ENCODE measurements around the gene PDZRN3. TPM values are rescaled to one million over a fixed set of nuclear protein-coding genes. Genes with fewer than 3 reads are reported as not detected.

Gene PDZRN3
- total and polyA plus RNA-seq, 11 donors: 30.2 to 163 (median 76.7) TPM

DNA sequence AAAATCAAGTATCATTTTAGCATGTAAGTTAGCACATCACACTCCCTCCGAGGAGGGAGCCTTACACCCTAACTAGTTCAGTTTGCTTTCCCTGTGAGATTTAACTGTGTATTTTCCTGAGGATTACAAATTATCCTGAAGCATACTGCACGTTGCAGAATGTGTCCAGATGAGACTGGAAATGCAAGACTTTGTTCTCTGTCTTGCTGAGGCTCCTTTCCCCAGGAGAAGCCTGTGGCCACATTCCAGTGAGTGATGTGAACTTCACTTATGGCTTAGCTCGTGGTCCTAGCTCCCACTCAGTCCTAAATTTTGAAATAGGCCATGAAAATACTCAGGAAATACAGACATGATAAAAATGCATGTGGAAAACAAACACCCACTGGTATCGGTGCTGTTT lies 23.7 kb downstream of the PDZRN3 start:
- 39 to 42% (median 41%) methylated on average over 4 of the region's 4 CpGs for WGBS, 4 donors

GRCh38 chr3:73600293-73600938 lies 24.3 kb downstream of the PDZRN3 start:
- ATAC-seq (peak in 1 of 4 donors; percentile 4), DNase-seq (no peak)
- intact Hi-C loops (cut with DNase I): no loop called here
- Histone ChIP-seq H3K4me1 (peaks cover 0 to 76% (median 36%) of the 10 kb centered on the region in 12 donors), H3K36me3 (peaks cover 0 to 9% (median 0%) of the 10 kb centered on the region in 9 donors), H3K27me3 (no peaks in the 10 kb centered on the region), H3K9me3 (peaks cover 0 to 4% (median 0%) of the 10 kb centered on the region in 12 donors), H3K27ac (peak overlapping the region in 11 of 12 donors; percentile 13 to 62 (median 39)), H3K4me3 (no peak overlapping the region)
- WGBS, 4 donors: 14 to 28% (median 26%) methylated on average over 5 of the region's 5 CpGs
- TF ChIP-seq POLR2A (IDR thresholded peaks at IDR 0.05) (no peak), CTCF (IDR thresholded peaks at IDR 0.05) (no peak)

More for the DNA sequence above, 23.7 kb downstream of the PDZRN3 start:
- no peaks in the 10 kb centered on the region for H3K27me3 ChIP-seq
- peaks cover 0 to 82% (median 39%) of the 10 kb centered on the region in 12 donors for H3K4me1 ChIP-seq
- H3K36me3 ChIP-seq: peaks cover 0 to 9% (median 0%) of the 10 kb centered on the region in 9 donors
- TF ChIP-seq CTCF (IDR thresholded peaks at IDR 0.05) (no peak), POLR2A (IDR thresholded peaks at IDR 0.05) (no peak)
- H3K27ac ChIP-seq: peak overlapping the region in 10 of 12 donors; percentile 13 to 62 (median 38)
- H3K4me3 ChIP-seq: no peak overlapping the region
- intact Hi-C loops (cut with DNase I): no loop called here
- DNase-seq: no peak
- peak in 1 of 4 donors; percentile 10 for ATAC-seq
- peaks cover 0 to under 1% (median 0%) of the 10 kb centered on the region in 12 donors for H3K9me3 ChIP-seq

- no peak for DNase-seq
- H3K9me3 ChIP-seq: peaks cover 0 to 4% (median 0%) of the 10 kb centered on the region in 12 donors
- peaks cover 0 to 68% (median 30%) of the 10 kb centered on the region in 12 donors for H3K4me1 ChIP-seq
- 80 to 91% (median 82%) methylated on average over 3 of the region's 3 CpGs for WGBS, 4 donors
- H3K4me3 ChIP-seq: no peak overlapping the region
- intact Hi-C loops (cut with DNase I): no loop called here
- TF ChIP-seq CTCF (IDR thresholded peaks at IDR 0.05) (no peak), POLR2A (IDR thresholded peaks at IDR 0.05) (no peak)
- peaks cover 0 to 9% (median 0%) of the 10 kb centered on the region in 9 donors for H3K36me3 ChIP-seq
- ATAC-seq: no peak
- no peaks in the 10 kb centered on the region for H3K27me3 ChIP-seq
- H3K27ac ChIP-seq: peak overlapping the region in 6 of 12 donors; percentile 26 to 62 (median 44)
Observed at GRCh38 chr3:73599605-73600004, 25.1 kb downstream of the PDZRN3 start.

GRCh38 chr3:73597476-73597875 lies 27.3 kb downstream of the PDZRN3 start:
- TF ChIP-seq POLR2A (IDR thresholded peaks at IDR 0.05) (no peak), CTCF (IDR thresholded peaks at IDR 0.05) (no peak)
- peaks cover 0 to 9% (median 0%) of the 10 kb centered on the region in 9 donors for H3K36me3 ChIP-seq
- ATAC-seq (no peak), DNase-seq (no peak)
- intact Hi-C loops (cut with DNase I): no loop called here
- H3K4me1 ChIP-seq: peaks cover 0 to 51% (median 20%) of the 10 kb centered on the region in 12 donors
- peaks cover 0 to 4% (median 0%) of the 10 kb centered on the region in 12 donors for H3K9me3 ChIP-seq
- WGBS, 4 donors: 84 to 93% (median 89%) methylated on average over 3 of the region's 3 CpGs
- H3K4me3 ChIP-seq: no peak overlapping the region
- H3K27ac ChIP-seq: peak overlapping the region in 1 of 12 donors; percentile 29
- H3K27me3 ChIP-seq: no peaks in the 10 kb centered on the region

All from heart left ventricle (tissue), 16 donors.